Astrocyte (in vitro differentiated cells and primary cell): ENCODE results near the gene ANKRD13C. TPM values are rescaled to one million over a fixed set of nuclear protein-coding genes. Genes with fewer than 3 reads are reported as not detected.

Experiments used
- DNase-seq: peaks from one replicate; pipeline ENCODE4 v3.0.0-alpha.2; 2010; ENCODE audit warnings: low read depth
- FAIRE-seq: peaks from 2 replicates; lab custom pipeline; 2011; peaks lifted over from hg19 to GRCh38; lab: Jason Lieb, UNC
- H2AFZ ChIP-seq: 2 replicates; pipeline ENCODE4 v1.6.0; 2012; ENCODE audit warnings: low read depth, low read length, inconsistent platforms
- H3K27ac ChIP-seq: 2 replicates; pipeline ENCODE4 v1.5.1; 2011; ENCODE audit warnings: low read depth, low read length, inconsistent platforms
- H3K27me3 ChIP-seq: 2 replicates; pipeline ENCODE4 v1.6.0; 2011; ENCODE audit warnings: low read length, inconsistent platforms; ENCODE audit not compliant: insufficient read depth
- H3K36me3 ChIP-seq: 2 replicates; pipeline ENCODE4 v1.5.1; 2011; ENCODE audit warnings: low read length, inconsistent platforms; ENCODE audit not compliant: insufficient read depth
- H3K4me1 ChIP-seq: 2 replicates; pipeline ENCODE4 v1.5.1; 2011; ENCODE audit warnings: low read length, inconsistent platforms; ENCODE audit not compliant: insufficient read depth
- H3K4me2 ChIP-seq: 2 replicates; pipeline ENCODE4 v1.6.0; 2012; ENCODE audit warnings: low read length, inconsistent platforms
- H3K4me3 ChIP-seq: 2 replicates; pipeline ENCODE4 v1.5.1; 2011; ENCODE audit warnings: low read depth, mild to moderate bottlenecking, low read length, inconsistent platforms; ENCODE audit not compliant: insufficient read depth
- H3K79me2 ChIP-seq: 2 replicates; pipeline ENCODE4 v1.6.0; 2012; ENCODE audit warnings: mild to moderate bottlenecking, low read length, inconsistent platforms; ENCODE audit not compliant: insufficient read depth
- H3K9ac ChIP-seq: 2 replicates; pipeline ENCODE4 v1.6.0; 2012; ENCODE audit warnings: mild to moderate bottlenecking, low read length, inconsistent platforms
- H3K9me3 ChIP-seq: 2 replicates; pipeline ENCODE4 v1.5.1; 2012; ENCODE audit warnings: low read depth, mild to moderate bottlenecking, low read length, inconsistent platforms; ENCODE audit not compliant: insufficient read depth
- H4K20me1 ChIP-seq: 2 replicates; pipeline ENCODE4 v1.6.0; 2012; ENCODE audit warnings: low read length, inconsistent platforms; ENCODE audit not compliant: insufficient read depth
- H3K27ac Mint-ChIP-seq: one replicate; pipeline ENCODE4 v1.8.0; 2021; ENCODE audit warnings: mild to moderate bottlenecking, mixed read lengths; ENCODE audit not compliant: unreplicated experiment
- H3K27me3 Mint-ChIP-seq: one replicate; pipeline ENCODE4 v1.8.0; 2021; ENCODE audit warnings: low read depth, mixed read lengths; ENCODE audit not compliant: unreplicated experiment
- H3K36me3 Mint-ChIP-seq: one replicate; pipeline ENCODE4 v1.8.0; 2021; ENCODE audit warnings: low read depth, mixed read lengths; ENCODE audit not compliant: unreplicated experiment
- H3K4me1 Mint-ChIP-seq: one replicate; pipeline ENCODE4 v1.8.0; 2021; ENCODE audit warnings: low read depth, mixed read lengths; ENCODE audit not compliant: unreplicated experiment
- H3K4me3 Mint-ChIP-seq: one replicate; pipeline ENCODE4 v1.8.0; 2021; ENCODE audit warnings: mild to moderate bottlenecking, moderate library complexity, mixed read lengths; ENCODE audit not compliant: unreplicated experiment
- H3K9me3 Mint-ChIP-seq: one replicate; pipeline ENCODE4 v1.8.0; 2021; ENCODE audit warnings: mild to moderate bottlenecking, mixed read lengths; ENCODE audit not compliant: unreplicated experiment
- EZH2 ChIP-seq: IDR thresholded peaks from 2 replicates; pipeline ENCODE4 v1.6.1; 2012; ENCODE audit warnings: mild to moderate bottlenecking, low read length, inconsistent platforms; ENCODE audit not compliant: insufficient read depth
- total RNA-seq: library from RNA; stranded (reverse); gene quantifications from 2 replicates; pipeline ENCODE4 v1.2.1, GENCODE V29; 2021
- TF ChIP-seq, protein P1 (sequence below): IDR thresholded peaks from 2 replicates; pipeline ENCODE4 v1.5.1; 2011; ENCODE audit warnings: low read depth, mild to moderate bottlenecking, inconsistent platforms, low read length, moderate library complexity; ENCODE audit not compliant: insufficient read depth

Gene ANKRD13C
- total RNA-seq, 1 donor from 2014 or later = 22.0 TPM

DNA sequence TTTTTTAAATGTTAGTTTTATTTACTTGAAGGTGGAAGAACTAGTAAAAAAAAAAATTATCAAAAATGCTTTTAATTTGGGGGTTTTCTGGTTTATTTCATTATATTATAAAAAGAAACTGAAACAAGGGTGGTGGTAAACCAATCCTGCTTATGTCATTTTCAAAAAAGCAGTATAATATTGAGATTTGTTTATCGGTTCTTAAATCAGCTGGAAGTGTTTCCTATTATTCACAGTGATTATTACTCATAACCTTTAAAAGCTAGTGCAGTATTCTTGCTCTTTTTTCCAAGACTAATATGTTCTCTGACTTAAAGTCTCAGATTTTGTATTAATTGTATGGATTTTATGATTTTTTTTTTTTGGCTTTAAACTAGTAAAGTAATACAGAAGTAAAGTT is 143.7 kb downstream of the ANKRD13C start:
- Histone ChIP-seq H3K4me1 (no peaks in the 10 kb centered on the region), H3K27ac (no peak overlapping the region), H3K79me2 (peaks cover 100% of the 10 kb centered on the region), H2AFZ (no peak overlapping the region), H3K4me2 (no peak overlapping the region), H3K9ac (no peak overlapping the region), H3K27me3 (no peaks in the 10 kb centered on the region), H3K9me3 (no peaks in the 10 kb centered on the region), H3K4me3 (no peak overlapping the region), H3K36me3 (peaks cover 10% of the 10 kb centered on the region), H4K20me1 (peaks cover 45% of the 10 kb centered on the region)
- TF ChIP-seq, protein P1, sequence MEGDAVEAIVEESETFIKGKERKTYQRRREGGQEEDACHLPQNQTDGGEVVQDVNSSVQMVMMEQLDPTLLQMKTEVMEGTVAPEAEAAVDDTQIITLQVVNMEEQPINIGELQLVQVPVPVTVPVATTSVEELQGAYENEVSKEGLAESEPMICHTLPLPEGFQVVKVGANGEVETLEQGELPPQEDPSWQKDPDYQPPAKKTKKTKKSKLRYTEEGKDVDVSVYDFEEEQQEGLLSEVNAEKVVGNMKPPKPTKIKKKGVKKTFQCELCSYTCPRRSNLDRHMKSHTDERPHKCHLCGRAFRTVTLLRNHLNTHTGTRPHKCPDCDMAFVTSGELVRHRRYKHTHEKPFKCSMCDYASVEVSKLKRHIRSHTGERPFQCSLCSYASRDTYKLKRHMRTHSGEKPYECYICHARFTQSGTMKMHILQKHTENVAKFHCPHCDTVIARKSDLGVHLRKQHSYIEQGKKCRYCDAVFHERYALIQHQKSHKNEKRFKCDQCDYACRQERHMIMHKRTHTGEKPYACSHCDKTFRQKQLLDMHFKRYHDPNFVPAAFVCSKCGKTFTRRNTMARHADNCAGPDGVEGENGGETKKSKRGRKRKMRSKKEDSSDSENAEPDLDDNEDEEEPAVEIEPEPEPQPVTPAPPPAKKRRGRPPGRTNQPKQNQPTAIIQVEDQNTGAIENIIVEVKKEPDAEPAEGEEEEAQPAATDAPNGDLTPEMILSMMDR = no peak
- TF ChIP-seq EZH2 = no peak
- Mint-ChIP-seq H3K27me3 (no peaks in the 10 kb centered on the region), H3K27ac (no peak overlapping the region), H3K9me3 (no peaks in the 10 kb centered on the region), H3K4me3 (no peak overlapping the region), H3K36me3 (peaks cover 3% of the 10 kb centered on the region), H3K4me1 (peaks cover 16% of the 10 kb centered on the region)
- FAIRE-seq (no peak), DNase-seq (no peak)

Other genes starting within 250 kb of the ANKRD13C start
- gene LRRC40, start 149.1 kb downstream of the ANKRD13C start, total RNA-seq = 18.3 and 20.2 TPM in 2 replicates
- 175 and 185 TPM in 2 replicates for gene SRSF11, start 133.3 kb downstream of the ANKRD13C start, total RNA-seq
- gene CTH, start 56.5 kb upstream of the ANKRD13C start, total RNA-seq = 23.7 and 24.8 TPM in 2 replicates